Natural killer cell (primary cell): ENCODE measurements around the gene MRPL34. TPM values are rescaled to one million over a fixed set of nuclear protein-coding genes. Genes with fewer than 3 reads are reported as not detected.

Experiments used
- ATAC-seq, 3 donors: fragments of 150-1000 bp in 2 of 3; fragments of 200-7000 bp in 1 of 3; cut with Tn5 transposase; 1 replicate in 1 of 3; 2 replicates in 2 of 3; pipeline ENCODE4 v1.10.0; 2021; ENCODE audit warnings: mild to moderate bottlenecking in 2 of 3, moderate library complexity in 2 of 3
- DNase-seq, 2 donors: peaks; one replicate each; pipeline versions ENCODE4 v3.0.0 to v3.0.0-alpha.2; 2013 to 2021; ENCODE audit warnings: mixed read lengths in 1 of 2
- H3K27ac ChIP-seq: one replicate; pipeline ENCODE4 v1.5.1; 2013; ENCODE audit warnings: mild to moderate bottlenecking, low read length
- H3K27me3 ChIP-seq: one replicate; pipeline ENCODE4 v1.6.1; 2013; ENCODE audit warnings: low read length; ENCODE audit not compliant: control insufficient read depth, insufficient read depth
- H3K36me3 ChIP-seq: one replicate; pipeline ENCODE4 v1.6.1; 2013; ENCODE audit warnings: low read length; ENCODE audit not compliant: control insufficient read depth, insufficient read depth
- H3K4me1 ChIP-seq: one replicate; pipeline ENCODE4 v1.6.1; 2013; ENCODE audit warnings: low read length; ENCODE audit not compliant: control insufficient read depth, insufficient read depth
- H3K4me3 ChIP-seq: one replicate; pipeline ENCODE4 v1.5.1; 2013; ENCODE audit warnings: low read length
- H3K9me3 ChIP-seq: one replicate; pipeline ENCODE4 v1.6.1; 2013; ENCODE audit warnings: low read length; ENCODE audit not compliant: control insufficient read depth, insufficient read depth
- H3K27ac Mint-ChIP-seq, 2 donors: one replicate each; pipeline ENCODE4 v1.8.0; 2022; ENCODE audit warnings: mild to moderate bottlenecking in 2 of 2, mixed read lengths in 2 of 2, moderate library complexity in 1 of 2
- H3K27me3 Mint-ChIP-seq, 2 donors: one replicate each; pipeline ENCODE4 v1.8.0; 2022; ENCODE audit warnings: low read depth in 2 of 2, mixed read lengths in 2 of 2
- H3K36me3 Mint-ChIP-seq: one replicate; pipeline ENCODE4 v1.8.0; 2022; ENCODE audit warnings: mixed read lengths
- H3K4me1 Mint-ChIP-seq, 2 donors: one replicate each; pipeline ENCODE4 v1.8.0; 2022; ENCODE audit warnings: mixed read lengths in 2 of 2
- H3K4me3 Mint-ChIP-seq: one replicate; pipeline ENCODE4 v1.8.0; 2022; ENCODE audit warnings: mild to moderate bottlenecking, moderate library complexity, mixed read lengths
- H3K9me3 Mint-ChIP-seq, 2 donors: one replicate each; pipeline ENCODE4 v1.8.0; 2022; ENCODE audit warnings: mixed read lengths in 2 of 2
- CTCF ChIP-seq: fragments of 200-600 bp; IDR thresholded peaks from one replicate; pipeline ENCODE4 v1.8.0; 2022; ENCODE audit warnings: antibody characterized with exemption
- WGBS: methylation state at CpG from one replicate; pipeline ENCODE4 v1.1.7; 2013; ENCODE audit warnings: missing lambda C conversion rate; ENCODE audit not compliant: insufficient coverage; 5-methylcytosine and 5-hydroxymethylcytosine counted together
- intact Hi-C: fragments of 100-400 bp; cut with micrococcal nuclease; formaldehyde crosslinking; loops from one replicate; pipeline ENCODE4 v1.14.2; 2022
- total RNA-seq, 4 donors: library from RNA; stranded (reverse); fragments of 120-200 nt in 1 of 4; gene quantifications; one replicate each; pipeline versions ENCODE4 v1.2.3 to v1.2.4, GENCODE V29; 2013 to 2022

Gene MRPL34
- total RNA-seq, 3 donors from 2014 or later (not counting 1 experiment from before 2014, with no cell fraction given), result 26.9 to 40.8 (median 39.4) TPM

- H3K36me3 Mint-ChIP-seq, result no peaks in the 10 kb centered on the region
- Histone ChIP-seq H3K27me3 (no peaks in the 10 kb centered on the region), H3K36me3 (peaks cover 25% of the 10 kb centered on the region), H3K4me1 (peaks cover 2% of the 10 kb centered on the region), H3K27ac (no peak overlapping the region), H3K9me3 (no peaks in the 10 kb centered on the region), H3K4me3 (no peak overlapping the region)
- no peak overlapping the region for H3K4me3 Mint-ChIP-seq
- 87% methylated on average over 19 of the region's 19 CpGs for WGBS
- no peaks in the 10 kb centered on the region for H3K9me3 Mint-ChIP-seq
- no peaks in the 10 kb centered on the region for H3K4me1 Mint-ChIP-seq
- peak overlapping the region in 1 of 2 donors; percentile 61 for H3K27ac Mint-ChIP-seq
- ATAC-seq, result no peak
- intact Hi-C loops, result no loop called here
- TF ChIP-seq CTCF, result no peak
- DNase-seq, result no peak
- no peaks in the 10 kb centered on the region for H3K27me3 Mint-ChIP-seq
Observed at GRCh38 chr19:17321655-17322489, 16.2 kb downstream of the MRPL34 start.

- H3K27ac ChIP-seq, result no peak overlapping the region
- TF ChIP-seq CTCF, result no peak
- Mint-ChIP-seq H3K27ac (peak overlapping the region in 1 of 2 donors; percentile 61), H3K36me3 (no peaks in the 10 kb centered on the region), H3K4me3 (peak overlapping the region; percentile 21), H3K4me1 (no peaks in the 10 kb centered on the region), H3K27me3 (no peaks in the 10 kb centered on the region), H3K9me3 (no peaks in the 10 kb centered on the region)
- intact Hi-C loops, result no loop called here
- H3K4me3 ChIP-seq, result no peak overlapping the region
- peaks cover 2% of the 10 kb centered on the region for H3K4me1 ChIP-seq
- DNase-seq, result no peak
- WGBS, result 84% methylated on average over 7 of the region's 10 CpGs
- H3K27me3 ChIP-seq, result no peaks in the 10 kb centered on the region
- H3K36me3 ChIP-seq, result peaks cover 25% of the 10 kb centered on the region
- H3K9me3 ChIP-seq, result no peaks in the 10 kb centered on the region
- no peak for ATAC-seq
Observed at GRCh38 chr19:17322854-17323253, 17.2 kb downstream of the MRPL34 start.

- Histone ChIP-seq H3K4me3 (no peak overlapping the region), H3K9me3 (no peaks in the 10 kb centered on the region), H3K4me1 (peaks cover 7% of the 10 kb centered on the region), H3K27me3 (no peaks in the 10 kb centered on the region), H3K27ac (no peak overlapping the region), H3K36me3 (peaks cover 25% of the 10 kb centered on the region)
- no peak for DNase-seq
- Mint-ChIP-seq H3K27ac (no peak overlapping the region), H3K36me3 (no peaks in the 10 kb centered on the region), H3K4me3 (peak overlapping the region; percentile 21), H3K4me1 (no peaks in the 10 kb centered on the region), H3K9me3 (no peaks in the 10 kb centered on the region), H3K27me3 (no peaks in the 10 kb centered on the region)
- WGBS, result 23% methylated on average over 56 of the region's 56 CpGs
- TF ChIP-seq CTCF, result no peak
- intact Hi-C loops, result no loop called here
- ATAC-seq, result no peak
Observed at GRCh38 chr19:17323300-17323963, 17.8 kb downstream of the MRPL34 start.
